Right lobe of liver (tissue), 6 donors: Measurements from ENCODE around the gene TNFAIP8. TPM values are rescaled to one million over a fixed set of nuclear protein-coding genes. Genes with fewer than 3 reads are reported as not detected.

Source experiments
- ATAC-seq, 4 donors: fragments of 200-7000 bp; cut with Tn5 transposase; one replicate each; pipeline ENCODE4 v1.9.1; 2020; ENCODE audit warnings: mild to moderate bottlenecking in 4 of 4, moderate library complexity in 4 of 4
- DNase-seq, 3 donors: peaks; one replicate each; pipeline ENCODE4 v3.0.0-alpha.2; 2020
- H3K27ac ChIP-seq, 3 donors: fragments of 200-600 bp; one replicate each; pipeline ENCODE4 v1.8.0; 2022
- H3K27me3 ChIP-seq, 2 donors: fragments of 200-600 bp; one replicate each; pipeline ENCODE4 v1.8.0; 2022
- H3K36me3 ChIP-seq, 4 donors: fragments of 200-600 bp; sonication (generic) in 1 of 4; one replicate each; pipeline versions ENCODE4 v1.5.1 to v1.8.0; 2017 to 2022; ENCODE audit warnings: control low read depth in 1 of 4
- H3K4me1 ChIP-seq, 4 donors: fragments of 200-600 bp; sonication (generic) in 1 of 4; one replicate each; pipeline versions ENCODE4 v1.5.1 to v1.8.0; 2017 to 2022; ENCODE audit warnings: control low read depth in 1 of 4
- H3K4me3 ChIP-seq, 3 donors: fragments of 200-600 bp; one replicate each; pipeline ENCODE4 v1.8.0; 2022
- H3K9me3 ChIP-seq, 4 donors: fragments of 200-600 bp; sonication (generic) in 1 of 4; one replicate each; pipeline versions ENCODE4 v1.5.1 to v1.8.0; 2017 to 2022; ENCODE audit warnings: control low read depth in 1 of 4
- POLR2A ChIP-seq: fragments of 450-650 bp; IDR thresholded peaks from one replicate; pipeline ENCODE4 v1.6.1; 2017; ENCODE audit warnings: antibody characterized with exemption, mild to moderate bottlenecking
- WGBS: methylation state at CpG from one replicate; pipeline ENCODE4 v1.1.6; 2018; ENCODE audit warnings: low coverage, low lambda C conversion rate; ENCODE audit not compliant: insufficient coverage; ENCODE audit errors: missing lambda C conversion rate; 5-methylcytosine and 5-hydroxymethylcytosine counted together
- intact Hi-C, 2 donors: fragments of 100-400 bp; cut with DNase I; formaldehyde crosslinking; loops; one replicate each; pipeline versions ENCODE4 v1.11.2 to v1.14.1; 2022
- total RNA-seq, 6 experiments: library from RNA; depleted of rRNA in 2 of 6; stranded (reverse); fragments of >200 nt in 2 of 6; fragmentation: NEBNext Ultra II Directional in 3 of 6; extraction: Animal tissue kit (Norgen Biotek cat#: 25700) in 3 of 6; gene quantifications; one replicate each; pipeline versions ENCODE4 v1.1.0 to v1.2.4, GENCODE V29; 2016 to 2023
- TF ChIP-seq, protein P1 (sequence below), 4 donors: fragments of 200-600 bp in 3 of 4; fragments of 450-650 bp in 1 of 4; IDR thresholded peaks; one replicate each; pipeline versions ENCODE4 v1.5.1 to v1.8.0; 2016 to 2022; ENCODE audit warnings: antibody characterized with exemption in 4 of 4, mild to moderate bottlenecking in 2 of 4
- donor health status: DM: no; HTN: yes; CAD: no.
- donor health status: DM: no; HTN: no; CAD: no.
- donor health status: DM: no; HTN: no; CAD: no.
- donor health status: DM: no; HTN: yes; CAD: no.
- donor health status: DM: no; HTN: yes; CAD: no.

Gene TNFAIP8
- total RNA-seq, 6 experiments from 2014 or later = 2.2 to 26.7 (median 5.4) TPM

DNA sequence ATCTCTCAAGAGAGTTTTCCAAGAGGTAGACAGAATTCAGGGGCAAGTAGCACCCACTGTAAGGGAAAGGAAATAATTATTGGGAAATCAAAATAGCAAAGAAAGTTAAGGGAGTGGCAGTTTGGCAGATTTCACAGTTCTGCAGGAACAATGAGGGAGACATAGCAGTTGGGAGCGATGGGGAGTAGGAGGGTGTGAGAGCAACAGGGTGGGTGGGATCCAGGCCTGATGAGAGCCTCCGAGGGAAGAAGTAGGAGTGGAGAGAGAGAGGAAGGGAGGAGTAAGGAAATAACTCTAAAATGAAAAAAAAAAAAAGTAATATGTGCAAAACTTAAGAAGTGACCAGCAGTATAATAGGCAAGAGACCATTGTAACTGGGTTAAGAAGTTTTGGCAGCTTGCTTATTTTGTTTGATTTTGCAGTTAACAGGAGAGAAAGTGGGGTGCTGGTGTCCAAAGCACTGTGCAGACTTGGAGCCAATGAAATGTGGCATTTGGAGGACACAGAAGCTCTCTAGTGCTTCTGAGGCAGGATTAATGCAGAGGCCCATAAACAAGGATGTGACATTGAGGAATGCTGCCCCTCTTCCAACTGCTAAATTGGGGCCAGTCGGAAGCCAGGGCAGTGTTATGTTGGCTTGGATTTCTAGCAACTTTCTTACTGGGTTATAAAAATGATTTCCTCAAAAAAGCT is 10.2 kb downstream of the TNFAIP8 start:
- no peaks in the 10 kb centered on the region for H3K9me3 ChIP-seq
- no peak for ATAC-seq
- H3K4me1 ChIP-seq = no peaks in the 10 kb centered on the region
- no peak for DNase-seq
- intact Hi-C loops = no loop called here
- H3K27ac ChIP-seq = no peak overlapping the region
- H3K36me3 ChIP-seq = no peaks in the 10 kb centered on the region
- 57% methylated on average over 3 of the region's 3 CpGs for WGBS
- no peak overlapping the region for H3K4me3 ChIP-seq
- TF ChIP-seq, protein P1, sequence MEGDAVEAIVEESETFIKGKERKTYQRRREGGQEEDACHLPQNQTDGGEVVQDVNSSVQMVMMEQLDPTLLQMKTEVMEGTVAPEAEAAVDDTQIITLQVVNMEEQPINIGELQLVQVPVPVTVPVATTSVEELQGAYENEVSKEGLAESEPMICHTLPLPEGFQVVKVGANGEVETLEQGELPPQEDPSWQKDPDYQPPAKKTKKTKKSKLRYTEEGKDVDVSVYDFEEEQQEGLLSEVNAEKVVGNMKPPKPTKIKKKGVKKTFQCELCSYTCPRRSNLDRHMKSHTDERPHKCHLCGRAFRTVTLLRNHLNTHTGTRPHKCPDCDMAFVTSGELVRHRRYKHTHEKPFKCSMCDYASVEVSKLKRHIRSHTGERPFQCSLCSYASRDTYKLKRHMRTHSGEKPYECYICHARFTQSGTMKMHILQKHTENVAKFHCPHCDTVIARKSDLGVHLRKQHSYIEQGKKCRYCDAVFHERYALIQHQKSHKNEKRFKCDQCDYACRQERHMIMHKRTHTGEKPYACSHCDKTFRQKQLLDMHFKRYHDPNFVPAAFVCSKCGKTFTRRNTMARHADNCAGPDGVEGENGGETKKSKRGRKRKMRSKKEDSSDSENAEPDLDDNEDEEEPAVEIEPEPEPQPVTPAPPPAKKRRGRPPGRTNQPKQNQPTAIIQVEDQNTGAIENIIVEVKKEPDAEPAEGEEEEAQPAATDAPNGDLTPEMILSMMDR (IDR thresholded peaks at IDR 0.05) = no peak
- no peak for TF ChIP-seq POLR2A
- no peaks in the 10 kb centered on the region for H3K27me3 ChIP-seq

- H3K36me3 ChIP-seq = no peaks in the 10 kb centered on the region
- H3K4me1 ChIP-seq = no peaks in the 10 kb centered on the region
- no peak overlapping the region for H3K4me3 ChIP-seq
- H3K27ac ChIP-seq = no peak overlapping the region
- ATAC-seq (no peak), DNase-seq (no peak)
- intact Hi-C loops = no loop called here
- H3K27me3 ChIP-seq = no peaks in the 10 kb centered on the region
- H3K9me3 ChIP-seq = no peaks in the 10 kb centered on the region
- 50% methylated on average over 1 of the region's 2 CpGs for WGBS
- no peak for TF ChIP-seq POLR2A
- TF ChIP-seq, protein P1 (IDR thresholded peaks at IDR 0.05) = no peak
Measured at GRCh38 chr5:119366540-119366881, 10.7 kb downstream of the TNFAIP8 start.

DNA sequence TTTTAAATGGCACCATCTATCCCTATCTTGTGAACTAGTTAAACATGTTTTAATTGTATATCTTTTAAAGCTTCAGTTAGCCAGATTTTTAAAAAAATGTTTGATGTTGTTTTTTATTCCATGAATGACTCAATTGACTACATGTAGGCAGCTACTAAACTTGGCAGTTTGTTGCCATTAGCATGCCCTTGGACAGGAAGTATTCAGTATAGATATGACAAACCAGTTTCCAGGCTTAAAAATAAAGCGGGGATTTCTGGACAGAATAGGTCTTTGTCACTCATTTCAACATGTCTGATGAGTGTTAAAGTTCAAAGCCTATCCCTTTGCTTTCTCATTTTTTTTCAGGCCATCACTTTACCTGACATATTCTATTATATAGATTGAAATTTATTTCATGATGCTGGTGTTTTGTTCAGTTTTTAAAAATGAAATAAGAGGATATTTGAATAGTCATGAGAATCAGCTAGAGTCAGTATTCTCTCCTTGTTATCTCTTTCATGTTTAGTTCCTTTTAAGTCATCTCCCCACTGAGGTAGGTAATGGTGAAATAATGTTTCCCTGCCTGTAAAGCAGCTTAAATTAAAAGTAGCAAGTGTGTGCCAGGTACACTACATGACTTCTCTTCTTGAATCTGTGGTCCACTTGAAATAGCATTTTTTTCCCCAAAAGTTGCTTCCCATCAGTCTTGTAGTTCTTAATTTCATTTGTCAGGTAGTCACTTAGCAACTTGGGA is 11.9 kb downstream of the TNFAIP8 start:
- no peaks in the 10 kb centered on the region for H3K36me3 ChIP-seq
- intact Hi-C loops = no loop called here
- no peak overlapping the region for H3K27ac ChIP-seq
- TF ChIP-seq, protein P1 (IDR thresholded peaks at IDR 0.05) = no peak
- TF ChIP-seq POLR2A = no peak
- no peak overlapping the region for H3K4me3 ChIP-seq
- DNase-seq (no peak), ATAC-seq (peak in 2 of 4 donors; percentile 28 to 61)
- 39% methylated on average over 1 of the region's 1 CpG for WGBS
- no peaks in the 10 kb centered on the region for H3K9me3 ChIP-seq
- H3K27me3 ChIP-seq = no peaks in the 10 kb centered on the region
- H3K4me1 ChIP-seq = no peaks in the 10 kb centered on the region

- ATAC-seq (no peak), DNase-seq (no peak)
- intact Hi-C loops = no loop called here
- H3K27ac ChIP-seq = no peak overlapping the region
- 48% methylated on average over 4 of the region's 4 CpGs for WGBS
- no peaks in the 10 kb centered on the region for H3K9me3 ChIP-seq
- no peaks in the 10 kb centered on the region for H3K27me3 ChIP-seq
- no peaks in the 10 kb centered on the region for H3K4me1 ChIP-seq
- TF ChIP-seq POLR2A = no peak
- TF ChIP-seq, protein P1 (IDR thresholded peaks at IDR 0.05) = no peak
- no peaks in the 10 kb centered on the region for H3K36me3 ChIP-seq
- H3K4me3 ChIP-seq = no peak overlapping the region
Measured at GRCh38 chr5:119368238-119368630, 12.4 kb downstream of the TNFAIP8 start.
